Measurements from ENCODE around the gene LTBP2. TPM values are rescaled to one million over a fixed set of nuclear protein-coding genes. Genes with fewer than 3 reads are reported as not detected.

Gene LTBP2
- total RNA-seq, 1 donor from 2014 or later = 1.9 TPM

- H3K9me3 Mint-ChIP-seq (ENCODE audit: unreplicated experiment) = no peaks in the 10 kb centered on the region
- peaks cover 28% of the 10 kb centered on the region for H3K27me3 Mint-ChIP-seq (ENCODE audit: unreplicated experiment)
- no peak overlapping the region for H3K27ac Mint-ChIP-seq (ENCODE audit: unreplicated experiment)
- H3K36me3 Mint-ChIP-seq (ENCODE audit: low read depth, unreplicated experiment) = peaks cover 11% of the 10 kb centered on the region
- H3K4me3 Mint-ChIP-seq (ENCODE audit: unreplicated experiment) = no peak overlapping the region
- DNase-seq (ENCODE audit: low spot score) = no peak
- no peak for TF ChIP-seq CTCF (IDR thresholded peaks at IDR 0.05; ENCODE audit: unreplicated experiment)
- H3K4me1 Mint-ChIP-seq (ENCODE audit: unreplicated experiment) = peaks cover 33% of the 10 kb centered on the region
These were observed 2.8 kb upstream of the LTBP2 start for GRCh38 chr14:74614508-74615495.

- Mint-ChIP-seq H3K4me1 (ENCODE audit: unreplicated experiment) (peaks cover 19% of the 10 kb centered on the region), H3K4me3 (ENCODE audit: unreplicated experiment) (no peak overlapping the region), H3K27me3 (ENCODE audit: unreplicated experiment) (peaks cover 34% of the 10 kb centered on the region), H3K9me3 (ENCODE audit: unreplicated experiment) (no peaks in the 10 kb centered on the region), H3K36me3 (ENCODE audit: low read depth, unreplicated experiment) (peaks cover 11% of the 10 kb centered on the region), H3K27ac (ENCODE audit: unreplicated experiment) (no peak overlapping the region)
- no peak for DNase-seq (ENCODE audit: low spot score)
- TF ChIP-seq CTCF (IDR thresholded peaks at IDR 0.05; ENCODE audit: unreplicated experiment) = no peak
These were observed 1.3 kb upstream of the LTBP2 start for GRCh38 chr14:74613211-74613914.

GRCh38 chr14:74612350-74613021, 449 bp upstream of the LTBP2 start:
- Mint-ChIP-seq H3K27ac (ENCODE audit: unreplicated experiment) (no peak overlapping the region), H3K4me3 (ENCODE audit: unreplicated experiment) (peak overlapping the region; percentile 80), H3K27me3 (ENCODE audit: unreplicated experiment) (peaks cover 34% of the 10 kb centered on the region), H3K36me3 (ENCODE audit: low read depth, unreplicated experiment) (peaks cover 11% of the 10 kb centered on the region), H3K4me1 (ENCODE audit: unreplicated experiment) (peaks cover 10% of the 10 kb centered on the region), H3K9me3 (ENCODE audit: unreplicated experiment) (no peaks in the 10 kb centered on the region)
- peak; percentile 95 for DNase-seq (ENCODE audit: low spot score)
- peak; percentile 68 for TF ChIP-seq CTCF (IDR thresholded peaks at IDR 0.05; ENCODE audit: unreplicated experiment)

GRCh38 chr14:74610866-74611649, 979 bp downstream of the LTBP2 start:
- Mint-ChIP-seq H3K36me3 (ENCODE audit: low read depth, unreplicated experiment) (peaks cover 11% of the 10 kb centered on the region), H3K27ac (ENCODE audit: unreplicated experiment) (no peak overlapping the region), H3K9me3 (ENCODE audit: unreplicated experiment) (no peaks in the 10 kb centered on the region), H3K4me3 (ENCODE audit: unreplicated experiment) (peak overlapping the region; percentile 42), H3K4me1 (ENCODE audit: unreplicated experiment) (no peaks in the 10 kb centered on the region), H3K27me3 (ENCODE audit: unreplicated experiment) (peaks cover 34% of the 10 kb centered on the region)
- no peak for TF ChIP-seq CTCF (IDR thresholded peaks at IDR 0.05; ENCODE audit: unreplicated experiment)
- no peak for DNase-seq (ENCODE audit: low spot score)
